Left lung (tissue), 10 donors: ENCODE data around the gene HSPH1. TPM values are rescaled to one million over a fixed set of nuclear protein-coding genes. Genes with fewer than 3 reads are reported as not detected.

ENCODE experiments used
- ATAC-seq: fragments of 200-7000 bp; cut with Tn5 transposase; one replicate; pipeline ENCODE4 v1.9.1; 2020; ENCODE audit warnings: moderate library complexity
- DNase-seq, 4 donors: peaks; one replicate each; pipeline ENCODE4 v3.0.0-alpha.2; 2013 to 2020
- H3K27ac ChIP-seq, 2 donors: fragments of 200-600 bp; sonication (generic) in 1 of 2; one replicate each; pipeline versions ENCODE4 v1.5.0 to v1.8.0; 2020 to 2021
- H3K27me3 ChIP-seq, 2 donors: fragments of 200-600 bp; sonication (generic) in 1 of 2; one replicate each; pipeline versions ENCODE4 v1.5.0 to v1.8.0; 2020 to 2021
- H3K36me3 ChIP-seq, 2 donors: fragments of 200-600 bp; sonication (generic) in 1 of 2; one replicate each; pipeline versions ENCODE4 v1.5.0 to v1.8.0; 2020 to 2021
- H3K4me1 ChIP-seq, 2 donors: fragments of 200-600 bp; one replicate each; pipeline ENCODE4 v1.8.0; 2021
- H3K4me3 ChIP-seq, 2 donors: fragments of 200-600 bp; sonication (generic) in 1 of 2; one replicate each; pipeline versions ENCODE4 v1.5.0 to v1.8.0; 2020 to 2021; ENCODE audit warnings: mild to moderate bottlenecking in 1 of 2
- H3K9me3 ChIP-seq, 2 donors: fragments of 200-600 bp; sonication (generic) in 1 of 2; one replicate each; pipeline versions ENCODE4 v1.5.0 to v1.8.0; 2020 to 2021
- intact Hi-C, 2 donors: fragments of 100-400 bp; cut with DNase I; formaldehyde crosslinking; loops; one replicate each; pipeline versions ENCODE4 v1.11.2 to v1.14.2; 2022
- polyA plus RNA-seq, 6 donors: library from polyadenylated mRNA; unstranded; fragments of 120-200 nt; gene quantifications; one replicate each; pipeline ENCODE4 v1.2.1, GENCODE V29; 2013; ENCODE audit not compliant: insufficient read length in 6 of 6
- total RNA-seq, 2 donors: library from RNA; stranded (reverse); fragmentation: NEBNext Ultra II Directional; extraction: Animal tissue kit (Norgen Biotek cat#: 25700); gene quantifications; one replicate each; pipeline ENCODE4 v1.2.1, GENCODE V29; 2021
- TF ChIP-seq, protein P1 (sequence below), 2 donors: fragments of 200-600 bp; sonication (generic) in 1 of 2; IDR thresholded peaks; one replicate each; pipeline versions ENCODE4 v1.5.0 to v1.8.0; 2021; ENCODE audit warnings: antibody characterized with exemption in 2 of 2
- donor health status: DM: no; HTN: yes; CAD: no.
- donor health status: DM: no; HTN: no; CAD: no.

Gene HSPH1
- total and polyA plus RNA-seq, 8 donors: 72.9 to 124 (median 93.5) TPM

DNA sequence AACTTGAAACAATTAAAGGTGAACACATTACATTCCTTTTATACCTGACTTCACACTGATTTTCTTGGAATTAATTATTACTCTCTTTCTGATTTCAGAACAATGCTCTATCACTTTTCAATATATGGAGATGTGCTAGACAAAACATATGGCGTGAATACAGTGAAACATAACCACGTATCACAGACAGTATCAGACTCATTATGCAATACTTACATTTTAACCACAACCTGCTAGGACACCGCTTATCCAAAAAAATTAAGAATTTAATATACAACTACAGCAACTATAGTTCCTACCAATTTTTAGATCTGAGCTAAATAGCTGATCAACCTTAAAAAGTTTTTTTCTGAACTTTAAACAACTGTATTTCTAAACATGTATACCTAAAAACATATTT, 9.9 kb downstream of the HSPH1 start:
- H3K36me3 ChIP-seq: peaks cover 8 to 100% of the 10 kb centered on the region in 2 donors
- TF ChIP-seq, protein P1, sequence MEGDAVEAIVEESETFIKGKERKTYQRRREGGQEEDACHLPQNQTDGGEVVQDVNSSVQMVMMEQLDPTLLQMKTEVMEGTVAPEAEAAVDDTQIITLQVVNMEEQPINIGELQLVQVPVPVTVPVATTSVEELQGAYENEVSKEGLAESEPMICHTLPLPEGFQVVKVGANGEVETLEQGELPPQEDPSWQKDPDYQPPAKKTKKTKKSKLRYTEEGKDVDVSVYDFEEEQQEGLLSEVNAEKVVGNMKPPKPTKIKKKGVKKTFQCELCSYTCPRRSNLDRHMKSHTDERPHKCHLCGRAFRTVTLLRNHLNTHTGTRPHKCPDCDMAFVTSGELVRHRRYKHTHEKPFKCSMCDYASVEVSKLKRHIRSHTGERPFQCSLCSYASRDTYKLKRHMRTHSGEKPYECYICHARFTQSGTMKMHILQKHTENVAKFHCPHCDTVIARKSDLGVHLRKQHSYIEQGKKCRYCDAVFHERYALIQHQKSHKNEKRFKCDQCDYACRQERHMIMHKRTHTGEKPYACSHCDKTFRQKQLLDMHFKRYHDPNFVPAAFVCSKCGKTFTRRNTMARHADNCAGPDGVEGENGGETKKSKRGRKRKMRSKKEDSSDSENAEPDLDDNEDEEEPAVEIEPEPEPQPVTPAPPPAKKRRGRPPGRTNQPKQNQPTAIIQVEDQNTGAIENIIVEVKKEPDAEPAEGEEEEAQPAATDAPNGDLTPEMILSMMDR (IDR thresholded peaks at IDR 0.05): no peak
- ATAC-seq (no peak), DNase-seq (no peak)
- H3K27me3 ChIP-seq: no peaks in the 10 kb centered on the region
- no peaks in the 10 kb centered on the region for H3K4me1 ChIP-seq
- H3K27ac ChIP-seq: no peak overlapping the region
- intact Hi-C loops: no loop called here
- H3K4me3 ChIP-seq: no peak overlapping the region
- no peaks in the 10 kb centered on the region for H3K9me3 ChIP-seq

DNA sequence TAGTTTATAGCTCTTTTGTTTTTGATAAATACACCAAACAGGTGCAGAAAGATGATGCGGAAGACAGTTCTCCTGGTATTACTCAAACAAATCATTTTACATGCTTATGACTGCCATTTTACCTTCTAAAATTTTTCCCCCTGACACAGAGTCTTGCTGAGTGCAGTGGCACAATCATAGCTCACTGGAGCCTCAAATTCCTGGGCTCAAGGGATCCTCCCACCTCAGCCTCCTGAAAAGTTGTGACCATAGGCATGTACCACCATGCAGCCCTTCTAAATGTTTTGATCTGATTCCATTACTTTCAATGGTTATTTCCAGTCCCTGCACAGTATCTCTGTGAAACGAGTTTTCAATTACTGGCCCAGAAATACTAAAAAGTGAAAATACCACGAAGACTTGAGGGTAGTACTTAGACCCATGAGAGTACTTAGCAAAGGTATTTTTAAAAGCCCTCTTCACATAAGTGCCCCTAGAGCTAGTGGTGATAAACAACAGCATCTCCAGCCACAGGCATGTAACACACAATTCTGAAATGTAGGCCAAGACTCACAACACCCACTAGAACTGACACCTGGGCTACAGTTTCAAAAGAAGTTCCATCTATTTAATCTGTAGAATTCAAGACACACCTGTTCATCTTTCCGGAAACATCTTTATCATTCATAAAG, 11.3 kb downstream of the HSPH1 start:
- TF ChIP-seq, protein P1 (IDR thresholded peaks at IDR 0.05): no peak
- H3K9me3 ChIP-seq: no peaks in the 10 kb centered on the region
- no peak overlapping the region for H3K27ac ChIP-seq
- no peaks in the 10 kb centered on the region for H3K4me1 ChIP-seq
- peak in 1 of 4 donors; percentile 21 for DNase-seq
- no peaks in the 10 kb centered on the region for H3K27me3 ChIP-seq
- intact Hi-C loops: no loop called here
- peak; percentile 87 for ATAC-seq
- peaks cover 7 to 100% of the 10 kb centered on the region in 2 donors for H3K36me3 ChIP-seq
- H3K4me3 ChIP-seq: no peak overlapping the region

DNA sequence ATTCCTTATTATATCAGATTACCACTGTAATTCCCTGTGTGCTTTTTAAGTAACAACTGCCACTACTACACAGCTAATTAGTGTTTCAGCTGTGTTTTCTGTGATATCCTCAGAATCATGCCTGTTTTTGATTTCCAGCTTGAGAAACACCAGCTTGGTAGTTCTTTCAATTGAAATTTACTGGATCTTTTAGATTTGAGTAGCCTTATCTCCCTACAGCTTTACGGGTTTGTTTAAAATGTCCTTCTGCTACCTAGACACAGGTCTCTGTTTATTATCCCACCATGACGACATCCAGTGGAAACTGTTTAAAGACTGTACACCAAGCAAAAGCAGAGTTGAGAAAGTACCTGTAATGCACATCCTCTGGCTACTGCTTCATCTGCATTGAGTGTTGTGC, 12.1 kb downstream of the HSPH1 start:
- Histone ChIP-seq H3K4me1 (no peaks in the 10 kb centered on the region), H3K4me3 (no peak overlapping the region), H3K27ac (no peak overlapping the region), H3K27me3 (no peaks in the 10 kb centered on the region), H3K9me3 (no peaks in the 10 kb centered on the region), H3K36me3 (peaks cover 0 to 100% of the 10 kb centered on the region in 2 donors)
- intact Hi-C loops: no loop called here
- ATAC-seq: no peak
- TF ChIP-seq, protein P1 (IDR thresholded peaks at IDR 0.05): no peak
- DNase-seq: no peak

DNA sequence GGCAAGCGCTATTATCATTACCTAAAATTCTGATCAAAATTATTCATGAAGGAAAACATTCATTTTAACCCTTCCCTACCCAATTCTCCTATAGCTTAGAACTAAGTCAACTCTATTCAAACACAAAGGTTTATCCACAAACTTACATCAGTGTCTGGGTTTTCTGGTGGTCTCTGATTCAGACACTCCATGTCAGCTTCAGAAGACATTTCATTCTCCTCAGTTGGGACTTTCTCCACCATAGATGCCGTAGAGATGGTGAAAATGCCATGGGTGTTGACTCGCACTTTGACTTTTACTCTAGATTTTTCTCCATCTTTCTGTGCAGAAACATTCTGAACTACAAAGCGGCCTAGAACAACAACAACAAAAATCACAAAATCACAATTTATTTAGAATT, 16.3 kb downstream of the HSPH1 start:
- Histone ChIP-seq H3K27ac (no peak overlapping the region), H3K9me3 (no peaks in the 10 kb centered on the region), H3K36me3 (peaks cover 0 to 98% of the 10 kb centered on the region in 2 donors), H3K27me3 (no peaks in the 10 kb centered on the region), H3K4me1 (no peaks in the 10 kb centered on the region), H3K4me3 (no peak overlapping the region)
- no peak for DNase-seq
- intact Hi-C loops: no loop called here
- no peak for ATAC-seq
- TF ChIP-seq, protein P1 (IDR thresholded peaks at IDR 0.05): no peak

DNA sequence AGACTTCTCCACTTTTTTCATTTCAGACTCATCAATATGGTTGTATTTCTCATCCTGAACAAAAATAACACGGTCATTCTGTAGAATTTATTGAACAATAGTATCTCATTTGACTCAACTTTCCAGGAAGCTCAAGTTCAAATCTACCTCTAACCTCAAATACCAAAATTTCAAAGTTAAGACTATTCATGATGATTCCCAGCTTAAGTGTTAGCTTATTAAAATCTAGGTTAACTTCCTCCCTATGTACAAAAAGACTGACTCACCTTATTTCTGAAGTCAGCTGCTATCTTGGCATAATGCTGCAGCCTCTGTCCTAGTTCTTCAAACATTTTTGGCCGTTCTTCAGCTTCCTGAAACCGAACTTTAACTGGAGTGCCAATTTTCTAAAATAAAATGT, 23.2 kb downstream of the HSPH1 start:
- H3K36me3 ChIP-seq: peaks cover 4 to 84% of the 10 kb centered on the region in 2 donors
- H3K27ac ChIP-seq: no peak overlapping the region
- DNase-seq: no peak
- TF ChIP-seq, protein P1 (IDR thresholded peaks at IDR 0.05): no peak
- no peak overlapping the region for H3K4me3 ChIP-seq
- no peak for ATAC-seq
- no peaks in the 10 kb centered on the region for H3K9me3 ChIP-seq
- H3K4me1 ChIP-seq: no peaks in the 10 kb centered on the region
- no peaks in the 10 kb centered on the region for H3K27me3 ChIP-seq
- intact Hi-C loops: no loop called here
